GM23338 (cell line): ENCODE results near the gene RXRA. TPM values are rescaled to one million over a fixed set of nuclear protein-coding genes. Genes with fewer than 3 reads are reported as not detected.

Experiments
- ATAC-seq: fragments of 200-7000 bp; cut with Tn5 transposase; 3 replicates; pipeline ENCODE4 v1.9.1; 2020
- DNase-seq: peaks from one replicate; pipeline ENCODE4 v3.0.0-alpha.2; 2015; ENCODE audit warnings: low spot score
- H2AFZ ChIP-seq: fragments of 200-600 bp; sonication (generic); 2 replicates; pipeline ENCODE4 v1.8.0; 2016; ENCODE audit warnings: antibody characterized with exemption, mild to moderate bottlenecking, moderate library complexity
- H3F3A ChIP-seq: fragments of 200-600 bp; sonication (generic); replicated peaks from 2 replicates; pipeline ENCODE4 v1.8.0; 2017; ENCODE audit warnings: antibody characterized with exemption, mixed run types, low read depth
- H3K27ac ChIP-seq: fragments of 200-600 bp; sonication (generic); 2 replicates; pipeline ENCODE4 v1.6.1; 2016; ENCODE audit warnings: low read depth
- H3K27me3 ChIP-seq: fragments of 200-600 bp; sonication (generic); 2 replicates; pipeline ENCODE4 v1.8.0; 2016; ENCODE audit warnings: mild to moderate bottlenecking, mixed run types, moderate library complexity; ENCODE audit not compliant: insufficient read depth
- H3K36me3 ChIP-seq: fragments of 200-600 bp; sonication (generic); 2 replicates; pipeline ENCODE4 v1.8.0; 2016; ENCODE audit warnings: mild to moderate bottlenecking; ENCODE audit not compliant: insufficient read depth
- H3K4me1 ChIP-seq: fragments of 200-600 bp; sonication (generic); 2 replicates; pipeline ENCODE4 v1.8.0; 2016; ENCODE audit warnings: mild to moderate bottlenecking, moderate library complexity; ENCODE audit not compliant: insufficient read depth
- H3K4me2 ChIP-seq: fragments of 200-600 bp; sonication (generic); 2 replicates; pipeline ENCODE4 v1.7.1; 2017; ENCODE audit warnings: mixed run types
- H3K4me3 ChIP-seq: fragments of 200-600 bp; sonication (generic); 2 replicates; pipeline ENCODE4 v1.6.1; 2016; ENCODE audit warnings: mixed run types
- H3K79me2 ChIP-seq: fragments of 200-600 bp; sonication (generic); replicated peaks from 2 replicates; pipeline ENCODE4 v1.8.0; 2017; ENCODE audit warnings: mild to moderate bottlenecking; ENCODE audit not compliant: insufficient read depth
- H3K9me2 ChIP-seq: fragments of 200-600 bp; sonication (generic); 2 replicates; pipeline ENCODE4 v1.8.0; 2017; ENCODE audit not compliant: insufficient read depth
- H4K20me1 ChIP-seq: fragments of 200-600 bp; sonication (generic); replicated peaks from 2 replicates; pipeline ENCODE4 v1.8.0; 2017; ENCODE audit warnings: mild to moderate bottlenecking; ENCODE audit not compliant: insufficient read depth
- H3K27ac Mint-ChIP-seq: 2 replicates; pipeline ENCODE4 v1.8.0; 2020; ENCODE audit warnings: inconsistent platforms, mild to moderate bottlenecking, moderate library complexity, mixed read lengths
- H3K27me3 Mint-ChIP-seq: 3 replicates; pipeline ENCODE4 v1.8.0; 2022; ENCODE audit warnings: low read depth, mild to moderate bottlenecking, moderate library complexity, mixed read lengths, inconsistent platforms; ENCODE audit not compliant: insufficient read depth, poor library complexity
- H3K36me3 Mint-ChIP-seq: 3 replicates; pipeline ENCODE4 v1.8.0; 2021; ENCODE audit warnings: low read depth, mild to moderate bottlenecking, inconsistent platforms, moderate library complexity, mixed read lengths
- H3K4me1 Mint-ChIP-seq: 3 replicates; pipeline ENCODE4 v1.8.0; 2020; ENCODE audit warnings: mild to moderate bottlenecking, inconsistent platforms, mixed read lengths
- H3K4me3 Mint-ChIP-seq: 3 replicates; pipeline ENCODE4 v1.8.0; 2021; ENCODE audit warnings: moderate library complexity, mild to moderate bottlenecking, inconsistent platforms, mixed read lengths
- H3K9me3 Mint-ChIP-seq: 3 replicates; pipeline ENCODE4 v1.8.0; 2020; ENCODE audit warnings: moderate library complexity, mild to moderate bottlenecking, inconsistent platforms, mixed read lengths
- CREB1 ChIP-seq: fragments of 250-450 bp; sonication (Bioruptor Pico); IDR thresholded peaks from 2 replicates; pipeline ENCODE4 v1.5.0; 2020; ENCODE audit warnings: low read depth, mild to moderate bottlenecking, moderate library complexity
- EZH2 ChIP-seq: fragments of 200-600 bp; sonication (generic); IDR thresholded peaks from one replicate; pipeline ENCODE4 v1.8.0; 2017; ENCODE audit warnings: antibody characterized with exemption, mild to moderate bottlenecking, low read depth; ENCODE audit not compliant: unreplicated experiment
- JUNB ChIP-seq: IDR thresholded peaks from one replicate; pipeline ENCODE4 v1.6.1; 2016; ENCODE audit warnings: antibody characterized with exemption; ENCODE audit not compliant: unreplicated experiment
- NANOG ChIP-seq: IDR thresholded peaks from 2 replicates; pipeline ENCODE4 v1.6.1; 2016; ENCODE audit warnings: antibody characterized with exemption, borderline replicate concordance
- POLR2AphosphoS5 ChIP-seq: IDR thresholded peaks from 2 replicates; pipeline ENCODE4 v1.6.1; 2016; ENCODE audit warnings: antibody characterized with exemption, low read depth
- polyA plus RNA-seq: library from polyadenylated mRNA; unstranded; fragments of >200 nt; fragmentation: Nextera tagmentation; extraction: Ambion mirVana; gene quantifications from 2 replicates; pipeline ENCODE4 v1.2.1, GENCODE V29; 2016
- total RNA-seq: library from RNA; depleted of rRNA; stranded (reverse); fragments of >200 nt; shearing (Covaris generic); gene quantifications from 2 replicates; pipeline ENCODE4 v1.2.3, GENCODE V29; 2014
- TF ChIP-seq, protein P1 (sequence below): IDR thresholded peaks from 2 replicates; pipeline ENCODE4 v1.6.1; 2016; ENCODE audit warnings: antibody characterized with exemption
- TF ChIP-seq, protein P2 (sequence below): IDR thresholded peaks from one replicate; pipeline ENCODE4 v1.6.1; 2018; ENCODE audit warnings: antibody characterized with exemption; ENCODE audit not compliant: unreplicated experiment
- TF ChIP-seq, protein P3 (sequence below): fragments of 250-450 bp; sonication (Bioruptor Pico); IDR thresholded peaks from 2 replicates; pipeline ENCODE4 v1.5.0; 2020; ENCODE audit warnings: mild to moderate bottlenecking, moderate library complexity

Gene RXRA
- total and polyA plus RNA-seq, 2 experiments from 2014 or later: 4.9 to 17.9 TPM

DNA sequence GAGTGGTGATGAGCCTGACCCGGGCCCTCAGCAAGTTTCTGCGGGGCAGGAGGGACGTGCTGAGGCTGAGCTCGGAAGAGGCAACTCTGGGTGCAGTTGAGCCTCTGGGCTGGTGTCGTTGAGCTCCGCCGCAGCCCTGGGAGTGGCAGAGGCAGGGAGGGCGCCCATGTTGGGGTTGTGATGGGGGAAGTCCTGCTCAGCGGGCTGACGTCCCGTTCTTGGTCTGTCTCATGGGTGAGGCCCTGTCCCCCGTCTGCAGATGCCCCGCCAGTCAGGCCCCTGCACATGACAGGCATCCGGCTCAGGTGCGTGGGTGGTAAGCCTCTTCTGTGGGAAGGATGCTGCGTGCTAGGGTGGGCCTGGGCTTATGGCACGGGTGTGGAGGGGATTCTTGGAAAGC, 64.3 kb downstream of the RXRA start:
- no peak for DNase-seq
- Histone ChIP-seq H4K20me1 (peaks cover 6% of the 10 kb centered on the region; the same call in 1 of the 2 replicates), H3K4me1 (no peaks in the 10 kb centered on the region), H2AFZ (no peak overlapping the region), H3K36me3 (no peaks in the 10 kb centered on the region), H3K27me3 (no peaks in the 10 kb centered on the region), H3K79me2 (peaks cover 49% of the 10 kb centered on the region), H3F3A (no peaks in the 10 kb centered on the region), H3K4me3 (no peak overlapping the region), H3K27ac (no peak overlapping the region), H3K4me2 (no peak overlapping the region), H3K9me2 (no peaks in the 10 kb centered on the region)
- Mint-ChIP-seq H3K27ac (no peak overlapping the region), H3K4me3 (no peak overlapping the region), H3K4me1 (no peaks in the 10 kb centered on the region), H3K36me3 (no peaks in the 10 kb centered on the region), H3K27me3 (peaks cover 3% of the 10 kb centered on the region), H3K9me3 (peaks cover 4% of the 10 kb centered on the region; the same call in 2 of the 3 replicates)
- TF ChIP-seq, protein P1, sequence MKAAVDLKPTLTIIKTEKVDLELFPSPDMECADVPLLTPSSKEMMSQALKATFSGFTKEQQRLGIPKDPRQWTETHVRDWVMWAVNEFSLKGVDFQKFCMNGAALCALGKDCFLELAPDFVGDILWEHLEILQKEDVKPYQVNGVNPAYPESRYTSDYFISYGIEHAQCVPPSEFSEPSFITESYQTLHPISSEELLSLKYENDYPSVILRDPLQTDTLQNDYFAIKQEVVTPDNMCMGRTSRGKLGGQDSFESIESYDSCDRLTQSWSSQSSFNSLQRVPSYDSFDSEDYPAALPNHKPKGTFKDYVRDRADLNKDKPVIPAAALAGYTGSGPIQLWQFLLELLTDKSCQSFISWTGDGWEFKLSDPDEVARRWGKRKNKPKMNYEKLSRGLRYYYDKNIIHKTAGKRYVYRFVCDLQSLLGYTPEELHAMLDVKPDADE: no peak
- TF ChIP-seq, protein P2, sequence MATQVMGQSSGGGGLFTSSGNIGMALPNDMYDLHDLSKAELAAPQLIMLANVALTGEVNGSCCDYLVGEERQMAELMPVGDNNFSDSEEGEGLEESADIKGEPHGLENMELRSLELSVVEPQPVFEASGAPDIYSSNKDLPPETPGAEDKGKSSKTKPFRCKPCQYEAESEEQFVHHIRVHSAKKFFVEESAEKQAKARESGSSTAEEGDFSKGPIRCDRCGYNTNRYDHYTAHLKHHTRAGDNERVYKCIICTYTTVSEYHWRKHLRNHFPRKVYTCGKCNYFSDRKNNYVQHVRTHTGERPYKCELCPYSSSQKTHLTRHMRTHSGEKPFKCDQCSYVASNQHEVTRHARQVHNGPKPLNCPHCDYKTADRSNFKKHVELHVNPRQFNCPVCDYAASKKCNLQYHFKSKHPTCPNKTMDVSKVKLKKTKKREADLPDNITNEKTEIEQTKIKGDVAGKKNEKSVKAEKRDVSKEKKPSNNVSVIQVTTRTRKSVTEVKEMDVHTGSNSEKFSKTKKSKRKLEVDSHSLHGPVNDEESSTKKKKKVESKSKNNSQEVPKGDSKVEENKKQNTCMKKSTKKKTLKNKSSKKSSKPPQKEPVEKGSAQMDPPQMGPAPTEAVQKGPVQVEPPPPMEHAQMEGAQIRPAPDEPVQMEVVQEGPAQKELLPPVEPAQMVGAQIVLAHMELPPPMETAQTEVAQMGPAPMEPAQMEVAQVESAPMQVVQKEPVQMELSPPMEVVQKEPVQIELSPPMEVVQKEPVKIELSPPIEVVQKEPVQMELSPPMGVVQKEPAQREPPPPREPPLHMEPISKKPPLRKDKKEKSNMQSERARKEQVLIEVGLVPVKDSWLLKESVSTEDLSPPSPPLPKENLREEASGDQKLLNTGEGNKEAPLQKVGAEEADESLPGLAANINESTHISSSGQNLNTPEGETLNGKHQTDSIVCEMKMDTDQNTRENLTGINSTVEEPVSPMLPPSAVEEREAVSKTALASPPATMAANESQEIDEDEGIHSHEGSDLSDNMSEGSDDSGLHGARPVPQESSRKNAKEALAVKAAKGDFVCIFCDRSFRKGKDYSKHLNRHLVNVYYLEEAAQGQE: no peak
- no peak for TF ChIP-seq EZH2
- no peak for ATAC-seq

DNA sequence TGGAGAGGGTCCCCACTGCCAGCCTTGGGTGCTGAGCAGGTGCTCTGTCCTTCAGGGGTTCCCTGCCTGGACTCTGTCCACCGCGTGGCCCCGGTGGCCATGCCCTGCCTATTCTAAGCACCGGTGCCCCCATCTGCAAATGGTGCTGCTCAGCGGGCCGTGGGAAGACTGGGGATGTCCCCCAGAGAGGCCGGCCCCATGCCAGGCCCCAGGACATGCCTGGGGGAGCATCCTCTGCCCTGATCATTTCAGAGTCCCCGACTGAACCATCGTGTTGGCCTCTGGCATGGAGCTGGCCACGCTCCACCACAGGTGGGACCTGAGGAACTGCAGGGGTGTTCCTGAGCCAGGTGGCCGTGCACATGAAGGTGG, 64.7 kb downstream of the RXRA start:
- no peak for DNase-seq
- Histone ChIP-seq H3F3A (no peaks in the 10 kb centered on the region), H3K79me2 (peaks cover 48% of the 10 kb centered on the region), H3K4me3 (no peak overlapping the region), H3K9me2 (no peaks in the 10 kb centered on the region), H4K20me1 (peaks cover 6% of the 10 kb centered on the region; the same call in 1 of the 2 replicates), H3K27ac (no peak overlapping the region), H3K36me3 (no peaks in the 10 kb centered on the region), H3K4me2 (no peak overlapping the region), H3K27me3 (no peaks in the 10 kb centered on the region), H3K4me1 (no peaks in the 10 kb centered on the region), H2AFZ (no peak overlapping the region)
- H3K36me3 Mint-ChIP-seq: no peaks in the 10 kb centered on the region
- no peak overlapping the region for H3K27ac Mint-ChIP-seq
- peaks cover 4% of the 10 kb centered on the region; the same call in 2 of the 3 replicates for H3K9me3 Mint-ChIP-seq
- no peak overlapping the region for H3K4me3 Mint-ChIP-seq
- no peak for ATAC-seq
- peaks cover 3% of the 10 kb centered on the region for H3K27me3 Mint-ChIP-seq
- no peaks in the 10 kb centered on the region for H3K4me1 Mint-ChIP-seq
- no peak for TF ChIP-seq NANOG
- TF ChIP-seq, protein P3, sequence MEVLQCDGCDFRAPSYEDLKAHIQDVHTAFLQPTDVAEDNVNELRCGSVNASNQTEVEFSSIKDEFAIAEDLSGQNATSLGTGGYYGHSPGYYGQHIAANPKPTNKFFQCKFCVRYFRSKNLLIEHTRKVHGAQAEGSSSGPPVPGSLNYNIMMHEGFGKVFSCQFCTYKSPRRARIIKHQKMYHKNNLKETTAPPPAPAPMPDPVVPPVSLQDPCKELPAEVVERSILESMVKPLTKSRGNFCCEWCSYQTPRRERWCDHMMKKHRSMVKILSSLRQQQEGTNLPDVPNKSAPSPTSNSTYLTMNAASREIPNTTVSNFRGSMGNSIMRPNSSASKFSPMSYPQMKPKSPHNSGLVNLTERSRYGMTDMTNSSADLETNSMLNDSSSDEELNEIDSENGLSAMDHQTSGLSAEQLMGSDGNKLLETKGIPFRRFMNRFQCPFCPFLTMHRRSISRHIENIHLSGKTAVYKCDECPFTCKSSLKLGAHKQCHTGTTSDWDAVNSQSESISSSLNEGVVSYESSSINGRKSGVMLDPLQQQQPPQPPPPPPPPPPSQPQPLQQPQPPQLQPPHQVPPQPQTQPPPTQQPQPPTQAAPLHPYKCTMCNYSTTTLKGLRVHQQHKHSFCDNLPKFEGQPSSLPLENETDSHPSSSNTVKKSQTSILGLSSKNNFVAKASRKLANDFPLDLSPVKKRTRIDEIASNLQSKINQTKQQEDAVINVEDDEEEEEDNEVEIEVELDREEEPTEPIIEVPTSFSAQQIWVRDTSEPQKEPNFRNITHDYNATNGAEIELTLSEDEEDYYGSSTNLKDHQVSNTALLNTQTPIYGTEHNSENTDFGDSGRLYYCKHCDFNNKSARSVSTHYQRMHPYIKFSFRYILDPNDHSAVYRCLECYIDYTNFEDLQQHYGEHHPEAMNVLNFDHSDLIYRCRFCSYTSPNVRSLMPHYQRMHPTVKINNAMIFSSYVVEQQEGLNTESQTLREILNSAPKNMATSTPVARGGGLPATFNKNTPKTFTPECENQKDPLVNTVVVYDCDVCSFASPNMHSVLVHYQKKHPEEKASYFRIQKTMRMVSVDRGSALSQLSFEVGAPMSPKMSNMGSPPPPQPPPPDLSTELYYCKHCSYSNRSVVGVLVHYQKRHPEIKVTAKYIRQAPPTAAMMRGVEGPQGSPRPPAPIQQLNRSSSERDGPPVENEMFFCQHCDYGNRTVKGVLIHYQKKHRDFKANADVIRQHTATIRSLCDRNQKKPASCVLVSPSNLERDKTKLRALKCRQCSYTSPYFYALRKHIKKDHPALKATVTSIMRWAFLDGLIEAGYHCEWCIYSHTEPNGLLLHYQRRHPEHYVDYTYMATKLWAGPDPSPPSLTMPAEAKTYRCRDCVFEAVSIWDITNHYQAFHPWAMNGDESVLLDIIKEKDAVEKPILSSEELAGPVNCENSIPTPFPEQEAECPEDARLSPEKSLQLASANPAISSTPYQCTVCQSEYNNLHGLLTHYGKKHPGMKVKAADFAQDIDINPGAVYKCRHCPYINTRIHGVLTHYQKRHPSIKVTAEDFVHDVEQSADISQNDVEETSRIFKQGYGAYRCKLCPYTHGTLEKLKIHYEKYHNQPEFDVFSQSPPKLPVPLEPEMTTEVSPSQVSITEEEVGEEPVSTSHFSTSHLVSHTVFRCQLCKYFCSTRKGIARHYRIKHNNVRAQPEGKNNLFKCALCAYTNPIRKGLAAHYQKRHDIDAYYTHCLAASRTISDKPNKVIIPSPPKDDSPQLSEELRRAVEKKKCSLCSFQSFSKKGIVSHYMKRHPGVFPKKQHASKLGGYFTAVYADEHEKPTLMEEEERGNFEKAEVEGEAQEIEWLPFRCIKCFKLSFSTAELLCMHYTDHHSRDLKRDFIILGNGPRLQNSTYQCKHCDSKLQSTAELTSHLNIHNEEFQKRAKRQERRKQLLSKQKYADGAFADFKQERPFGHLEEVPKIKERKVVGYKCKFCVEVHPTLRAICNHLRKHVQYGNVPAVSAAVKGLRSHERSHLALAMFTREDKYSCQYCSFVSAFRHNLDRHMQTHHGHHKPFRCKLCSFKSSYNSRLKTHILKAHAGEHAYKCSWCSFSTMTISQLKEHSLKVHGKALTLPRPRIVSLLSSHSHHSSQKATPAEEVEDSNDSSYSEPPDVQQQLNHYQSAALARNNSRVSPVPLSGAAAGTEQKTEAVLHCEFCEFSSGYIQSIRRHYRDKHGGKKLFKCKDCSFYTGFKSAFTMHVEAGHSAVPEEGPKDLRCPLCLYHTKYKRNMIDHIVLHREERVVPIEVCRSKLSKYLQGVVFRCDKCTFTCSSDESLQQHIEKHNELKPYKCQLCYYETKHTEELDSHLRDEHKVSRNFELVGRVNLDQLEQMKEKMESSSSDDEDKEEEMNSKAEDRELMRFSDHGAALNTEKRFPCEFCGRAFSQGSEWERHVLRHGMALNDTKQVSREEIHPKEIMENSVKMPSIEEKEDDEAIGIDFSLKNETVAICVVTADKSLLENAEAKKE: no peak
- TF ChIP-seq, protein P1: no peak
- no peak for TF ChIP-seq POLR2AphosphoS5
- no peak for TF ChIP-seq JUNB
- TF ChIP-seq CREB1: no peak
- no peak for TF ChIP-seq EZH2
